ENCODE data around the gene RPS16.

Gene RPS16

DNA sequence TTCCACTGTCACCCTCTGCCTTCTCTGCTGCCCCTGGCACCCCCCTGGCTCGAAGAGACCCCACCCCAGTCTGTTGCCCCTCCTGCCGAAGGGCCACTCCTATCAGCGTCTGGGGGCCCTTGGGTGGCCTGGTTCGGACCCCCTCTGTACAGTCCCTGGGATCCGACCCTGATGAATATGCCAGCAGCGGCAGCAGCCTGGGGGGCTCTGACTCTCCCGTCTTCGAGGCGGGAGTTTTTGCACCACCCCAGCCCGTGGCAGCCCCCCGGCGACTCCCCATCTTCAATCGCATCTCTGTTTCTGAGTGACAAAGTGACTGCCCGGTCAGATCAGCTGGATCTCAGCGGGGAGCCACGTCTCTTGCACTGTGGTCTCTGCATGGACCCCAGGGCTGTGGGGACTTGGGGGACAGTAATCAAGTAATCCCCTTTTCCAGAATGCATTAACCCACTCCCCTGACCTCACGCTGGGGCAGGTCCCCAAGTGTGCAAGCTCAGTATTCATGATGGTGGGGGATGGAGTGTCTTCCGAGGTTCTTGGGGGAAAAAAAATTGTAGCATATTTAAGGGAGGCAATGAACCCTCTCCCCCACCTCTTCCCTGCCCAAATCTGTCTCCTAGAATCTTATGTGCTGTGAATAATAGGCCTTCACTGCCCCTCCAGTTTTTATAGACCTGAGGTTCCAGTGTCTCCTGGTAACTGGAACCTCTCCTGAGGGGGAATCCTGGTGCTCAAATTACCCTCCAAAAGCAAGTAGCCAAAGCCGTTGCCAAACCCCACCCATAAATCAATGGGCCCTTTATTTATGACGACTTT lies 27.1 kb downstream of the RPS16 start:
- in situ Hi-C loops (cut with MboI; ENCODE audit: low sequenced_read_pairs), result no loop called here

DNA sequence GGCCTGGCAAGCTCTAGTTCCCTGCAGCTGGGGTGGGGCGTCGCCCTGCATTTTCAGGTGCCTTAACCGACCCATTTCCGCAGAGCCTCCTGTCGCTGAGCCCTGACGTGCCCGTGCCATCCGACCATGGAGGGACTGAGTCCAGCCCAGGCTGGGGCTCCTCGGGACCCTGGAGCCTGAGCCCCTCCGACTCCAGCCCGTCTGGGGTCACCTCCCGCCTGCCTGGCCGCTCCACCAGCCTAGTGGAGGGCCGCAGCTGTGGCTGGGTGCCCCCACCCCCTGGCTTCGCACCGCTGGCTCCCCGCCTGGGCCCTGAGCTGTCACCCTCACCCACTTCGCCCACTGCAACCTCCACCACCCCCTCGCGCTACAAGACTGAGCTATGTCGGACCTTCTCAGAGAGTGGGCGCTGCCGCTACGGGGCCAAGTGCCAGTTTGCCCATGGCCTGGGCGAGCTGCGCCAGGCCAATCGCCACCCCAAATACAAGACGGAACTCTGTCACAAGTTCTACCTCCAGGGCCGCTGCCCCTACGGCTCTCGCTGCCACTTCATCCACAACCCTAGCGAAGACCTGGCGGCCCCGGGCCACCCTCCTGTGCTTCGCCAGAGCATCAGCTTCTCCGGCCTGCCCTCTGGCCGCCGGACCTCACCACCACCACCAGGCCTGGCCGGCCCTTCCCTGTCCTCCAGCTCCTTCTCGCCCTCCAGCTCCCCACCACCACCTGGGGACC lies 27.9 kb downstream of the RPS16 start:
- in situ Hi-C loops (cut with MboI; ENCODE audit: low sequenced_read_pairs), result no loop called here

DNA sequence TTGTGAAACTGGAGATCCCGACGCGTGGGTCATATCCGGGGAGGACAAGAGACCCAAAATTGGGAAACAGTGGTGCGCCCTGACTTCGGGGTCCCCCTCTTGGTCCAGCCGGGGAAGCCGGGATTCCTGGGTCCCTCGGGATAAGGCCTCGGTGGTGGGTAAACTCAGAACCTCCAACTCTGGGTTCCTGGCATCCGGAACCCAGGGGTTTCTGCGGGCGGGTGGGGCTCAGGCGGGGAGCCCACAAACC lies 28.4 kb downstream of the RPS16 start:
- in situ Hi-C loops (cut with MboI; ENCODE audit: low sequenced_read_pairs), result no loop called here

DNA sequence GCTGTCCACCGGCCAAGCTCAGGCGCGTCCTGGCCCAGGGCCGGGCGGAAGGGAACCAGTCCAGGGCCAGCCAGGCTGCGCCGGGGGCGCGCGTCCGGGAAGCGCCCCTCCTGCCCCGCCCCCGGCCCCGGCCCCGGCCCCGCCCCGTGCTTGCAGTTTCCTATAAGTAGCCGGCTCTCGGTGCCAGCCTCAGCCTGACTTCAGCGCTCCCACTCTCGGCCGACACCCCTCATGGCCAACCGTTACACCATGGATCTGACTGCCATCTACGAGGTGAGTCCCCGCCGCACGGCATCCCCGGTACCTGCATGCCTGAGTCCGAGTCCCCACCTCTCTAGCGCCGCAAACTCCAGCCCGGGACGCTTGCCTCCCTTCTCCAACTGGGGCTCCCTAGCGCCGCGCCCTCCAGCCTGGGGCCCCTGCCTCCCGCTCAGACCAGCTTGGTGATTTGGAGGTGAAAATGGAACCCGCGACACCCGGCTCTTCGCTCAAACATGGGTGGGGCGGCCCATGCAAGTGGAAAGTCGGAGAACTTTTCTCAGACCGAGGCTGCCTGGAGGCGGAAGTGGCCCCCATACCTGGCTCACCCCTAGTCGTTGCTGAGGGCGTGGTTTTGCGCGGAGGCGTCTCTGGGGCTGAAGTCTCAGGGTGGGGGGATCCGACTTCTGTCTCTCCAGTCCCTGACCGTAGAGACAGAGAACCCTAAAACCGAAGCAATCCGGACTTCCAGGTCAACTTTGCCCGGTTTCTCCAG lies 28.9 kb downstream of the RPS16 start, which contains the start of gene ZFP36:
Gene ZFP36, plus strand, starts transcription at position 192 of the 754 bp plus-strand sequence. Its CDS starts 58 bp downstream, at position 250.
- in situ Hi-C loops (cut with MboI; ENCODE audit: low sequenced_read_pairs), result no loop called here

DNA sequence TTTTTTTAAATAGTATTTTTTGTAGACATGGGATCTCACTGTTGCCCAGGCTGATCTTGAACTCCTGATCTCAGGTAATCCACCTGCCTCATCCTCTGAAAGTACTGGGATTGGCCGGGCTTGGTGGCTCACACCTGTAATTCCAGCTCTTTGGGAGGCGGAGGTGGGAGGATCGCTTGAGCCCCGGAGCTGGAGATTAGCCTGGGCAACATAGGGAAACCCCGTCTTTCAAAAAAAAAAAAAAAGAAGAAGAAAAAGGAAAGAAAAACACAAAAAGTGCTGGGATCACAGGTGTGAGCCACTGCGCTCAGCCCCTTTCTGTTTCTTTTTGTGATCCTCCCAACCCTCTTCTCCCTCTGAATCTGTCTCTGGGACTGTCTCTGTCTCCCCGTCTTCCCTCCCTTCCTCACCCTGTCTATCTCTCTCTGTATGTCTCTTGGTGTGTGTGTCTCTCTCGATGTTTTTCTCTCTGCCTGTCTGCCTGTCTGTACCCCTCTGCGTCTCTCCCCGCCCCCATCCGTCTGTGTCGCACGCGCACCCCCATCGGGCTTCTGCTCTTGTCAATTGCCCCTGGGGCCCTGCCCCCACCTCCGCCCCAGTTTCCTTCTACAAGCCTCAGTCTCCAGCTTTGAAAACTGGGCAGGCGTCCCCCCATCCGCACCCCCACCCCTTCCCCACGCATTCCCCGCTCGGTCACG lies 29.6 kb downstream of the RPS16 start:
- in situ Hi-C loops (cut with MboI; ENCODE audit: low sequenced_read_pairs), result no loop called here

DNA sequence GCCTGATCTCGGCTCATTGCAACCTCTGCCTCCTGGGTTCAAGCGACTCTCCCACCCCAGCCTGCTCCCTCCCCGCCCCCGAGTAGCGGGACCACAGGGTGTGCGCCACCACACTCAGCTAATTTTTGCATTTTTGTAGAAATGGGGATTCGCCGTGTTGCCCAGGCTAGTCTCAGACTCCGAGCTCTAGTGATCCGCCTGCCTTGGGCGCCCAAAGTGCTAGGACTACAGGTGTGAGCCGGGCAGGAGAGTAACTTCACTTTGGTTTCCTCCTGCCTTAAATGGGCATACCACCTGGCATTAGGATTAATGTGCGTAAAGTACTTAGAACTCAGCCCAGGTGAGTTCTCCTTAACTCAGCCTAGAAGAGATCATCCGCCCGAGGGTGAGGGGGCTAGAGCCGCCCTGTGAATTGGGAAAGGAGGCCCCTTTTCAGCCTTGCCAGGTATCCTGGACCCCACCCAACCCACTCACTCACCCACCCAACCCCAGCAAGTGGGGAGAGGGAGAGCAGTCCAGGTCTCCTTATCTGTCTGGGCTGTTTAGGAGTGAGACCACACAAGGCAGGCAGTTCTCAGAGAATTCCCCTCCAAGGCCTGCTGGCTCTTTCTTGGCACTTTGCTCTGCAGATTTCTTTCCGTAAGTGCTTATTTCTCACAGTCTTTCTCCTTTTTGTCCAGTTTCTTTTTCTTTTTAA lies 30.3 kb downstream of the RPS16 start:
- in situ Hi-C loops (cut with MboI; ENCODE audit: low sequenced_read_pairs), result no loop called here

DNA sequence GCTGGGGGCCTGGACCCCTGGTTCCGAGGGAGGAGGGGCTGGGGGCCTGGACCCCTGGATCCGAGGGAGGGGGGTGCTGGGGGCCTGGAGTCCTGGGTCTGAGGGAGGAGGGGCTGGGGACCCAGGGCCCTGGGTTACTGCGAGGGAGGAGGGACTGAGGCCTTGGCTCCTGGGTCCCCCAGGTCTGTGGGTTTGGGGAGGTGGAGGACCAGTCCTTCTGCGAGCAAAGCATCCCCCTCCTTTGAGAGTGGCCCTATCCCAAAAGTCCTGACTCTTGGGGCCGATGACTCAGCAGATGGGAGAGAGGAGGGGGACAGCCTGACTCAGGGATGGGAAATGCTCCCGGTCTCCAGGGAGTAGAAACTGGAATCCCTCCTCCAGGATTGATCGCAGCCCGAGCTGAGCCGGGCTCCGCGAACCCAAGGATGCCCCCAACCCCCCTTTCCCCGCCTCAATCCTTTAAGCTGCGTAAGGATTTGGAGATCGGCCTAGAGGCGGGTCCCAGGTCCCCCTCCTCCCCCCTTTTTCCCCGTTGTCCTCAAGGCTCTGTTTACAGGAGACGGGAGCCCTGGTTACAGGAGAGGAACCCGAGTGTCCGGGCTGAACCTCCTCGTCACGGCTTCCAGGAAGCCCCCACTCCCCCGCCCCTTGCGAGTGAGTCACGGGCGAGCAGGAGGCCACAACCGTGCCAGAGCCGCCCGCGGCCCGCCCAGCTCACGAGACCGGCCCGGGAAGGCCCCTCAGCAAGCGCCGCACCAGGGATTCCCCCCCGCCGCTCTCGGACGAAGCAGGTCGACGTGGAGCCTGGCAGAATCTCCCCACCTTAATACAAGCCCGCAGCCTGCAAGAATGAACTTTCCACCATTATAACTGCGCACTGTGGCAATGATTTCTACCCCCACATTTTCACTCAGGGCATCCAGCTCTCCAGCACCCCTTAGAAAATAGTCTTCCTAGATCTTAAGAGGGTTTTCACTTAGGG lies 32.1 kb downstream of the RPS16 start:
- in situ Hi-C loops (cut with MboI; ENCODE audit: low sequenced_read_pairs), result no loop called here

DNA sequence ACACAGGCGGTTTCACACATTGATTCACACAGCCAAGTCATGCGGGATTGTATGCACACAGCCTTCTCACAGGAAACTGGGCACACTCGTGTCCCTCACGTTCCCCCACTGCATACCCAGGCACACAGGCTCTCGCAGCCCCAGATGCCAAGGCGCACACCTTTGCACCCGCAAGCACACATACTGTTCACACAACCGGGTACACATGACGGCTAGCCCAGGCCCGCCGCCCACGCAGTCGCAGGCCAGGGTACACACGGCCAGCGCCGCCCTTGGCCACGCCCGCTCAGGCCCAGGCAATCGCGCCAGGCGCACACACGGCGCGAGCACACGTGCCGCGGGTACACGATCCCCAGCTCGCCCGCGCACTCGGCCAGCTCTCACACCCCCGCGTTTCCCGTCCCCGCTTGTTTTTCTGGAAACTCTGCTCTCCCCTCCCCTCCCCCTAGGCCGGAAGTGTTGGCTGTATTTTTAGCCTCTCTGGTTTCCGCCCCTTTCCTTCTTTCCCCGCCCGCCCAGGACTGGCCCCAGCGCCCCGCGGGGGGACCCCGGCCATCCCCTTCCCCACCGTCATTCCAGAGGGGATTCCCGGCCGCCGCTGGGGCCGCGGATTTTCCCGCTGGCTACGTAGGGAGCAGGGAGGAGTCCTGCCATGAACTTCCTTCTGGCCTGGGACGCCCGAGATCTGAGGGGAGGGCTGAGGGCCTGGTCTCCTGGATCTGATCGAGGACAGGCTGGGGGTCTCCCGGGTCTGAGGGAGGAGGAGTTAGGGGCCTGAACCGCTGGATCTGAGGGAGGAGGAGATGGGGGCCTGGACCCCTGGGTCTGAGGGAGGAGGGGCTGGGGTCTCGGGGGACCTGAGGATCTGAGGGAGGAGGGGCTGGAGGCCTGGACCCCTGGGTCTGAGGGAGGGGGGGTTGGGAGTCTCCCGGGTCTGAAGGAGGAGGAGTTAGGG lies 33.1 kb downstream of the RPS16 start:
- in situ Hi-C loops (cut with MboI; ENCODE audit: low sequenced_read_pairs), result no loop called here

DNA sequence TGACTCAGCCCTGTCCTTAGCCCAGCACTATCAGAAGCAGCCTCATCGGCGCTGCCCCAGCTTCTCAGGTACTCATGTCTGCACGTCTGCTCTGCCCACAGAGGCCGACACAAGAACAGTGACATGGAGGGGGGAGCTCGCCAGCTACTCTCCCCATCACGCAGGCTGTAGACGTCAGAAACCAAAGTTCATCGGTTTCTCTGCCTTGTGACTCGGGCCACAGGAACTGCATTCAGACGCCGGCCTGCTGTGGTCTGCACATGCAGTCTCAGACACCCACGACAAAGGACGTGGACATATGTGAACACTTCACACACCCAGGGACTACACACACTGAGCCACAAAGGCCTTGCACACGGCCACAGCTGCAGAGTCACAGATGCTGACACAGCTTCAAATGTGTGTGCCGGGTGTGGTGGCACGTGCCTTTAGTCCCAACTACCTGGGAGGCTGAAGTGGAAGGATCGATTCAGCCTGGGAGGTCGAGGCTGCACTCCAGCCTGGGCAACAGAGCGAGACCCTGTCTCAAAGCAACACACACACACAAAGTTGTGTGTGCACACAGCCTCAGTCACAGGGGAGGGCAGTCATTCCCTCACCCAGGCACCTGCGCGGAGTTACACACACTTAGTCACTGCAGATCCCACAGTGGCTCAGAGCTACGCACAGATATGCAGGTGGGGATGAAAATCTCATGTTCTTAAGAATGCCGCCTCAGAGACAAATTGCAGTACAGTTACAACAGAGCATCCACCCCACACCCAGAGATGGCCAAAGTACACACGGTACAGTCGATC lies 34.0 kb downstream of the RPS16 start:
- in situ Hi-C loops (cut with MboI; ENCODE audit: low sequenced_read_pairs), result no loop called here

DNA sequence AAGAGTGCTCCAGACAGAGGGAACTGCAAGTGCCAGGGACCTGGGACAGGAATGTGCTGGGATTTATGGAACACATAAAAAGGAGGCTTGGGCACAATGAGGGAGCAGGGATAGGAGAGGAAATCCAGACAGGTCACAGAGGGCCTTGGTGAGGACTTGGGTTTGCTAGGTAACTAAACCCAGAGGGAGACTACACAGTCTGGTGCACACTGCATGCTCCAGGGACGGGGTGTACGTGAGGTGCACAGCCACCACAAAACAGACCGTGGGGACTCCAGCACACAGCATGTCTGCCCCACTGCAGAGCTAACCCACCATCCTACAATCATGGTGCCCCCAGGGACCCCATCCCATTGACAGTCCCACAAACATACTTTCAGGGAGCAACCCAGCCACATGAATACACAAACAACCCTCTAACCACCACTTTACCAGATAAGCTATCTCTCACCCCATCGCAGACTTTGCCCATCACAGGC lies 34.6 kb downstream of the RPS16 start:
- in situ Hi-C loops (cut with MboI; ENCODE audit: low sequenced_read_pairs), result no loop called here

DNA sequence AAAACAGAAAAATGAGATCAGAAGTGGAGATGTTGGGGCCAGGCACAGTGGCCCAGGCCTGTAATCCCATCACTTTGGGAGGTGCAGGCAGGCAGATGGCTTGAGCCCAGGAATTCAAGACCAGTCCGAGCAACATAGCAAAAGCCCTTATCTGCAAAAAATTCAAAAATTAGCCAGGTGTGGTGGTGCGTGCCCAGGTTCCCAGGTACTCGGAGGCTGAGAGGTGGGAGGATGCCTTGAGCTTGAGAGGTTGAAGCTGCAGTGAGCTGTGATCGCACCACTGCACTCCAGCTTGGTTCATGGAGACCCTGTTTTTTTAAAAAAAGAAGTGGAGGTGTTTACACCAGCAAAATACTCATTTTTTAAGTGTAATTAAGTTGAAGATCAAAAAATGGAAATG lies 35.7 kb downstream of the RPS16 start:
- in situ Hi-C loops (cut with MboI; ENCODE audit: low sequenced_read_pairs), result no loop called here

DNA sequence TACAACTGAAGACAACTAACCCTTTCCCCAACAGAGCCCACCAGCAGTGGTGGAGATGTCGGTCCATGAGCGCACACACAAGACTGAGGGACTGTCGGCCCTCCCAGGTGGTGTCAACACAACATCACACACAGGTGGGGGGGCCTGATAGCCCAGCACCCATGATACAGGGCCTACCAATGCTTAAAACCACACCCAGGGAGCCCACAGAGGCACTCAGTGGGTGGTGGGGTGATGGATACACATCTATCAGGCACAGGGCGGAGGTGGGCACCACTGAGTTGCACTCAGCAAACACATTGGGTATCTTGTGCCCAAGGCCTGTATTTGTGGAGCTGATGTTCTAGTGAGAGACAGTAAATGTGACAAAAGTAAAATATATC lies 36.1 kb downstream of the RPS16 start:
- in situ Hi-C loops (cut with MboI; ENCODE audit: low sequenced_read_pairs), result no loop called here

DNA sequence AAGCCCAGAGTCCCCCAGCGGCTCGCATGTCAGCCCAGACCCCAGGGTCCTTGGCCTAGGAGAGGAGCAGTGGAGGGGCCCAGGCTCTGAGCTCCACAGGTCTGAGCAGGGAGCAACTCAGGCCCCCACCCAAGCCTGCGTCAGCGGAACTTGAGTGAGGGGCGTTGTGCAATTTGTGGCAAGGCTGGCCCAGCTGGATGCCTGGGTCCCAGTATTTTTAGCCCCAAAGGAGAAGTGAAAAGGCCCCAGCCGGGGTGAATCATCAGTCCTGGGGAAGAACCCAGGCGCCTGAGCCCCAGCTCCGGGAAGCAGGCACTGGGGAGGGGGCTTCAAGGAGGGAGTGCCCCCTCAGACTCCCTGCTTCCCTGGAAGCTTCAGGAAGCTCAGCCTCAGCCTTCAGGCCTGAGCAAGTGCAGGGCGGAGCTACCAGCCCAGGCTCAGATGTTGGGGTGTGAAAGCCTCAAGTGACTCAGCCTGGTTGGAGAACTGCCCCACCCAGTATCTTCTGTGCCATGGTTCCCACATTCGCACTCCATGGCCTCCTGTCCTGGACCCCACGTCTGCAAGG lies 37.4 kb downstream of the RPS16 start:
- in situ Hi-C loops (cut with MboI; ENCODE audit: low sequenced_read_pairs), result no loop called here

DNA sequence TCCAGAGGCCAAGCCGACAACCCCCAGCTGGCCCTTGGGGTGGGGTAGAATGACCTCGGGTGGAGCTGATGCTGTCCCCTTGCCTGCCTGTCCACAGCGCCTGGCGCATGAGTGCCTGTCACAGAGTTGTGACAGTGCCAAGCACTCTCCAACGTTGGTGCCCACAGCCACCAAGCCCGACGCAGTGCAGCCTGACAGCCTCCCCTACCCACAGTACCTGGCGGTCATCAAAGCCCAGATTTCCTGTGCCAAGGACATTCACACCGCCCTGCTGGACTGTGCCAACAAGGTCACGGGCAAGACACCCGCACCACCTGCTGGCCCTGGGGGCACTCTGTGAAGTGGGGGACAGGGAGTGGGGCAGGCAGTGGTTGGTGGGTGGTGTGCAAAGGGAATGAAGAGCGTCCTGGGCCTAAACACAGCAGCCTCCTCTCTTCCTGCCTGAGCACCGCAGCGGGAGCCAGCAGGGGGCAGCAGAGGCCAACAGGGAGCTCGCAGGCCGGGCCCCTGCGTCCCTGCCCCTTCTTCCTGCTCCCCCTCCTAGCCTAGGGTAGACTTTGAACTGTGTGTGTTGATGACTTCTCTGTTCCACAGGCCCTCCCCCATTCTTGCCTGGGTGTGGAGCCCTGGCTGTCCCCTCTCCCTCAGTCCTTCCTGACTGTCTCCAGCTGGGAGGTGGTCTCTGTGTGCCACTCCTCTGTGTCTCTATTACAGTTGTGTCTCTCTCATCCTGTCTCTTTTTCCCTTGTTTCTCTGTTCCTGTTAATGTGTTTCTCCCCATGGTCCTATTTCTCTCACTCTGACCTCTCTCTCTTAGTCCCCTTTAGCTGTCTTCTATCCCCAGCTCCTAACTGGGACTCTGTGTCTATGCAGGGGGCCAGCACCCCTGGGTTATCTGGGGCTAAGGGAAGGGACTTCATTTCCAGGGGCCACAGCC lies 38.1 kb downstream of the RPS16 start:
- in situ Hi-C loops (cut with MboI; ENCODE audit: low sequenced_read_pairs), result no loop called here

DNA sequence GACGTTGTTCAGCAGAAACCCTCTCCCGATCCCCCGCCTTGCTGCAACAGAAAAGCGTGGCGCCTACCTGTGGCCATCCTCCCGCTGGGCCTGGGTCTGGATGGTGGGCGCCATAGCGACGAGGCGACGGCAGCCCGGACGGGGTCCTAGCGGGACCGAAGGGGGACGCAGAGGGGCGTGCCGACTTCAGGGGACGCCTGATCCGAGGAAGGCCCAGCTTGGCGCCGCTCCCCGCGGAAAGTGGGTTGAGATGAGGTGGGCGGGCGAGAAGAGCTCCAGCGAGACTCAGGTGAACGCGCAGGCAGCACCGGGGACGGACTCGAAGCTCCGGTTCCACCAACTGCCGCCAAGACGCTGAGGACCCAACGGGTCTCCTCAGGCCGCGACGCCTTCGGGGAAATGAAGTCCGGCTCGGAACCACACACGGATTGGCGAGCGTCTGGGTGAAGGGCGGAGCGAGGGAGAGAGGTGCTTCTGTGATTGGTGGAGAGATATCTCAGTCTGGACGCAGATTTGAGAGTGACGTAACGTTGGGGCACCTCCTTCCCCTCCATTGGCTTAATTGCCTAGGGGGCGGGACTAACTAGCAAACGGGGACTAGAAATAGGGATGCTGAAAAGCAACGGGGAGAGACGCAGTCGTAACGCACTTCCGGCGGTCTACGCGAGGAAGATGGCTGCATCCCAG lies 44.9 kb downstream of the RPS16 start, which contains the start of the genes MED29 and PAF1:
Gene MED29, plus strand, starts transcription at position 628 of the 687 bp plus-strand sequence. Its CDS starts 45 bp downstream, at position 673.
Gene PAF1, minus strand, starts transcription at position 356 of the 687 bp plus-strand sequence. Its CDS starts 242 bp downstream, at position 114.
- in situ Hi-C loops (cut with MboI; ENCODE audit: low sequenced_read_pairs), result no loop called here

Measured in hTERT RPE-1 (cell line).